Thyroid gland (tissue), 4 donors: Measurements from ENCODE around the gene DENND4C. TPM values are rescaled to one million over a fixed set of nuclear protein-coding genes. Genes with fewer than 3 reads are reported as not detected.

ENCODE experiments used
- DNase-seq, 2 donors: peaks; one replicate each; pipeline ENCODE4 v3.0.0-alpha.2; 2019
- H3K27ac ChIP-seq, 3 donors: fragments of 200-600 bp; sonication (generic); 1 replicate in 2 of 3; 2 replicates in 1 of 3; pipeline ENCODE4 v1.5.1; 2016 to 2019; ENCODE audit warnings: mild to moderate bottlenecking in 1 of 3, moderate library complexity in 1 of 3
- H3K27me3 ChIP-seq: fragments of 200-600 bp; sonication (generic); one replicate; pipeline ENCODE4 v1.5.1; 2019
- H3K36me3 ChIP-seq, 2 donors: fragments of 200-600 bp; sonication (generic); one replicate each; pipeline ENCODE4 v1.5.1; 2016 to 2019
- H3K4me1 ChIP-seq, 2 donors: fragments of 200-600 bp; sonication (generic); one replicate each; pipeline ENCODE4 v1.5.1; 2017 to 2019
- H3K4me3 ChIP-seq, 3 donors: fragments of 200-600 bp; sonication (generic); replicated peaks in 1 of 3; 1 replicate in 2 of 3; 2 replicates in 1 of 3; pipeline ENCODE4 v1.5.1; 2016; ENCODE audit warnings: mild to moderate bottlenecking in 1 of 3
- H3K9me3 ChIP-seq: fragments of 200-600 bp; sonication (generic); one replicate; pipeline ENCODE4 v1.5.1; 2017
- POLR2A ChIP-seq, 2 donors: fragments of 450-650 bp; IDR thresholded peaks; one replicate each; pipeline ENCODE4 v1.6.1; 2017; ENCODE audit warnings: antibody characterized with exemption in 2 of 2, mild to moderate bottlenecking in 2 of 2, moderate library complexity in 1 of 2
- WGBS, 2 donors: methylation state at CpG; one replicate each; pipeline ENCODE4 v1.1.5; 2017; 5-methylcytosine and 5-hydroxymethylcytosine counted together
- intact Hi-C: fragments of 100-400 bp; cut with DNase I; formaldehyde crosslinking; loops from one replicate; pipeline ENCODE4 v1.15.1; 2023
- total RNA-seq, 4 donors: library from RNA; depleted of rRNA; stranded (reverse); fragments of >200 nt; gene quantifications; one replicate each; pipeline ENCODE4 v1.2.3, GENCODE V29; 2016
- TF ChIP-seq, protein P1 (sequence below), 6 experiments: fragments of 200-600 bp in 3 of 6; fragments of 450-650 bp in 3 of 6; sonication (generic) in 3 of 6; IDR thresholded peaks; one replicate each; pipeline ENCODE4 v1.5.1; 2016 to 2019; ENCODE audit warnings: antibody characterized with exemption in 6 of 6, mild to moderate bottlenecking in 2 of 6, inconsistent platforms in 1 of 6, moderate library complexity in 1 of 6

DENND4C gene
- total RNA-seq, 4 donors from 2014 or later, result 99.5 to 135 (median 111) TPM

DNA sequence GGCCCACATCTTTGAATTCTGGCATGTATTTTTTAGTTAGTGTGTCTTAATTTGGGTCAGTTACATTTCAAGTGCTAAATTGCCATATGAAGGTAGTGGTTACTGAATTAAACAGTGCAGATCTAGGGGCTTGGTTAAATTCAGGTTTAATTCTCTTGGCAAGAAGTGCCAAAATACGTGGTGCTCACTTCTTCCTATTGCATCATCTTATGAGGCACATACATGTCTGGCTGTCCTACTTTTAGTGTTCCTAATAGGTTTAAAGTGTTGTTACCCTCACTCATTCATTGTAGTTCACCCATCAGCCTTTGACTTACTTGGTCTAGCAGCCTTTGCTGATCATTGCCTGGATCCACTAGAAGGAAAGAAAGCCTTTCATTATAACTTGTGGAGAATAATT, 90.0 kb downstream of the DENND4C start:
- intact Hi-C loops, result no loop called here
- Histone ChIP-seq H3K4me1 (no peaks in the 10 kb centered on the region), H3K9me3 (no peaks in the 10 kb centered on the region), H3K4me3 (no peak overlapping the region), H3K27ac (no peak overlapping the region), H3K27me3 (no peaks in the 10 kb centered on the region), H3K36me3 (peaks cover 6% of the 10 kb centered on the region in 2 donors)
- TF ChIP-seq POLR2A (IDR thresholded peaks at IDR 0.05), result no peak
- 87 to 92% methylated on average over 1 of the region's 1 CpG for WGBS, 2 donors
- DNase-seq, result no peak

DNA sequence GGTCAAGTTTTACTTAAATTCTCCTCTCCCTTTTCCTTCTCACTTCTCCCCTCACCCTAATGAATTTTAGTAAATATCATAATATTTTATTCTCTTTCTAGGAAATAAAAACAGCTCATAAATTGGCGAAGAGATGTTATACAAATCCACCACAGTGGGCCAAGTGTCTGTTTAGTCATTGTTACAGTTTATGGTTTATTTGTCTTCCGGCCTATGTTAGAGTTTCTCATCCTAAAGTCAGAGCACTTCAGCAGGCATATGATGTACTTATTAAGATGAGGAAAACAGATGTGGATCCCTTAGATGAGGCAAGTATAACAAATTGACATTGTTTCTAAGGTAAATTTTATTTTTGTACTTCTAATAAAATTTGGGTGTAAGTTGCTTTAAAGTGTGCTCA, 101.4 kb downstream of the DENND4C start:
- 97 to 98% methylated on average over 2 of the region's 2 CpGs for WGBS, 2 donors
- TF ChIP-seq, protein P1, sequence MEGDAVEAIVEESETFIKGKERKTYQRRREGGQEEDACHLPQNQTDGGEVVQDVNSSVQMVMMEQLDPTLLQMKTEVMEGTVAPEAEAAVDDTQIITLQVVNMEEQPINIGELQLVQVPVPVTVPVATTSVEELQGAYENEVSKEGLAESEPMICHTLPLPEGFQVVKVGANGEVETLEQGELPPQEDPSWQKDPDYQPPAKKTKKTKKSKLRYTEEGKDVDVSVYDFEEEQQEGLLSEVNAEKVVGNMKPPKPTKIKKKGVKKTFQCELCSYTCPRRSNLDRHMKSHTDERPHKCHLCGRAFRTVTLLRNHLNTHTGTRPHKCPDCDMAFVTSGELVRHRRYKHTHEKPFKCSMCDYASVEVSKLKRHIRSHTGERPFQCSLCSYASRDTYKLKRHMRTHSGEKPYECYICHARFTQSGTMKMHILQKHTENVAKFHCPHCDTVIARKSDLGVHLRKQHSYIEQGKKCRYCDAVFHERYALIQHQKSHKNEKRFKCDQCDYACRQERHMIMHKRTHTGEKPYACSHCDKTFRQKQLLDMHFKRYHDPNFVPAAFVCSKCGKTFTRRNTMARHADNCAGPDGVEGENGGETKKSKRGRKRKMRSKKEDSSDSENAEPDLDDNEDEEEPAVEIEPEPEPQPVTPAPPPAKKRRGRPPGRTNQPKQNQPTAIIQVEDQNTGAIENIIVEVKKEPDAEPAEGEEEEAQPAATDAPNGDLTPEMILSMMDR (IDR thresholded peaks at IDR 0.05), result no peak
- no peak for TF ChIP-seq POLR2A (IDR thresholded peaks at IDR 0.05)
- Histone ChIP-seq H3K27me3 (no peaks in the 10 kb centered on the region), H3K36me3 (peaks cover 8 to 14% of the 10 kb centered on the region in 2 donors), H3K4me3 (no peak overlapping the region), H3K9me3 (no peaks in the 10 kb centered on the region), H3K4me1 (no peaks in the 10 kb centered on the region), H3K27ac (no peak overlapping the region)
- no peak for DNase-seq
- intact Hi-C loops, result no loop called here

DNA sequence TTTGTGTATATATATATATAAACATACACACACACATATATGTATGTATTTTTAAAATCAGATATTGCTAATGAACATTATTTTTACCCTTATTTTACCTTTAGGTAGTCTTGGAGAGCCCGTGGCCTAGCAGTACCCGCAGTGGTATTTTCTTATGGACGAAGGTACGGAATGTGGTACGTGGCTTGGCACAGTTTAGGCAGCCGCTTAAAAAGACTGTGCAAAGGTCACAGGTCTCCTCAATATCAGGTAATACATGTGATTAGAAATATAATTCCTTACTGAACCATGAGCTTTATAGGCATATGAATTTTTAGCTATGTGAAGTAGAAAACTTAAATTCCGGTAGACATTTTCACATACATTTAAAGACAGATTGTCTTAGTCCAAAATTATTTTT, 105.7 kb downstream of the DENND4C start:
- Histone ChIP-seq H3K27me3 (no peaks in the 10 kb centered on the region), H3K4me1 (no peaks in the 10 kb centered on the region), H3K36me3 (peaks cover 8 to 10% of the 10 kb centered on the region in 2 donors), H3K27ac (no peak overlapping the region), H3K4me3 (no peak overlapping the region), H3K9me3 (no peaks in the 10 kb centered on the region)
- WGBS, 2 donors, result 95 to 99% methylated on average over 7 of the region's 7 CpGs
- no peak for TF ChIP-seq POLR2A (IDR thresholded peaks at IDR 0.05)
- TF ChIP-seq, protein P1 (IDR thresholded peaks at IDR 0.05), result no peak
- intact Hi-C loops, result no loop called here
- no peak for DNase-seq

DNA sequence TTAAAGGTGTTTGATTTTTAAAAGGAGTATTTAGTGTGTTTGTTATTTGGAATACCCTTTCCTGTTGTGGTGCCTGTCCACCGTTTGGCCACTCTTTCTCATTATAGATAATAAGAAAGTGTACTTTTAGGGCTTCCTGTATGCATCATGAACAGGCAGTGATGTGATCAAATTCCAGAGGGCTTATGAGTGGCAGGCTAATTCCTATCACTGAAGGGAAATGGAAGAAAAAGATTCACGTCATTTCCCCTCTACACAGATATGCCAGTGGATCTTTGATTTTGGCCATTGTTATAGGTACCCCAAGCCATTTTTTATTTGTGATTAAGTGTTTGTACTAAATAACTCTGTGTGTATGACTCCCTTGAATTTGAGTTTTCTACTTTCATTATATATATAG, 112.5 kb downstream of the DENND4C start:
- peaks cover 0 to 27% of the 10 kb centered on the region in 2 donors for H3K36me3 ChIP-seq
- DNase-seq, result no peak
- no peak overlapping the region for H3K4me3 ChIP-seq
- no peak overlapping the region for H3K27ac ChIP-seq
- intact Hi-C loops, result no loop called here
- H3K9me3 ChIP-seq, result no peaks in the 10 kb centered on the region
- no peak for TF ChIP-seq POLR2A (IDR thresholded peaks at IDR 0.05)
- TF ChIP-seq, protein P1 (IDR thresholded peaks at IDR 0.05), result no peak
- 79 to 90% methylated on average over 2 of the region's 2 CpGs for WGBS, 2 donors
- H3K4me1 ChIP-seq, result no peaks in the 10 kb centered on the region
- no peaks in the 10 kb centered on the region for H3K27me3 ChIP-seq

DNA sequence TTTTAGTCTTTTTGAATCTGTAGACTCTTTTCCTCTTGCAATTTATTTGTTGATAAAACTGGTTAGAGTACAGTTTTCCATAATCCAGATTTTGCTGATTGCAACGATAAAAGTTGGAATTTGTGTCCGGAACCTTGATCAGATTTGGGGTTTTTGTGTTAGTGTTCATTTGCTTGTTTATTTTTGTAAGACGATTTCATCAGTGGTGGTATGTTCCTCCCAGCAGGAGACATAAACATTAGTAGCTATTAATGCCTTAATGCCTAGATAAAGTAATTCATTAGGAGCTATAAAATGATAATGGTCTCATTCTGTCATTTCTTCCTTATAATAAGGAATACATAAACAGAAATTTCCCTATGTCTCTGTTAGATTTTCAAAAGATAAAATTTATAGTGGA, 128.2 kb downstream of the DENND4C start:
- no peaks in the 10 kb centered on the region for H3K27me3 ChIP-seq
- H3K27ac ChIP-seq, result no peak overlapping the region
- no peaks in the 10 kb centered on the region for H3K9me3 ChIP-seq
- H3K36me3 ChIP-seq, result peaks cover 27 to 33% of the 10 kb centered on the region in 2 donors
- H3K4me3 ChIP-seq, result no peak overlapping the region
- intact Hi-C loops, result no loop called here
- TF ChIP-seq, protein P1 (IDR thresholded peaks at IDR 0.05), result no peak
- no peak for TF ChIP-seq POLR2A (IDR thresholded peaks at IDR 0.05)
- 88 to 93% methylated on average over 3 of the region's 3 CpGs for WGBS, 2 donors
- H3K4me1 ChIP-seq, result no peaks in the 10 kb centered on the region
- no peak for DNase-seq

DNA sequence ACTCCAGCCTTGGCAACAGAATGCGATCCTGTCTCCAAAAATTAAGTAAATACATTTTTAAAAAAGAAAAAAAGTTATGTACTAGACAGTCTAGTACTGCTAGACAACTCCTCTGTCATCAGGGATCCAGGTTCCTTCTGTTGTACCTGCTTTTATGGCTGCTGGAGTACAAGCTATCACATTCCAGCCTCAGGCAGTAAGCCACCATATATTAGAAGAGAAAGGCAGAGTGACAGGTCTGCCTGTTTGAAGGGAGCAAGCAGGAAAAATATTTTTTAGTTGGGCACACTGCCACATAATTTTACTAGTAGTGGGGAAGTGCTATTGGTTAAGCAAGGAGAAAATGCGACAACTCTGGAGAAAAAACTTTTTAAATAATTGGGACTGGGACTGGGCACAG, 138.6 kb downstream of the DENND4C start:
- H3K27ac ChIP-seq, result no peak overlapping the region
- no peak for DNase-seq
- intact Hi-C loops, result no loop called here
- no peak overlapping the region for H3K4me3 ChIP-seq
- H3K9me3 ChIP-seq, result no peaks in the 10 kb centered on the region
- no peak for TF ChIP-seq POLR2A (IDR thresholded peaks at IDR 0.05)
- TF ChIP-seq, protein P1 (IDR thresholded peaks at IDR 0.05), result no peak
- no peaks in the 10 kb centered on the region for H3K27me3 ChIP-seq
- no peaks in the 10 kb centered on the region for H3K4me1 ChIP-seq
- H3K36me3 ChIP-seq, result peaks cover 22 to 50% of the 10 kb centered on the region in 2 donors
- WGBS, 2 donors, result 93 to 95% methylated on average over 2 of the region's 2 CpGs
